Pons (tissue), 1 donor: ENCODE data around the gene MAP4K3.
"Not testable (repeated sequence)": the region's sequence is repeated elsewhere in the genome, so short reads cannot be mapped to it uniquely, and the experiment has no call there.

Source experiments
- DNase-seq: peaks from one replicate; pipeline ENCODE4 v3.0.0-alpha.2; 2016; ENCODE audit warnings: low spot score

The MAP4K3 gene

DNA sequence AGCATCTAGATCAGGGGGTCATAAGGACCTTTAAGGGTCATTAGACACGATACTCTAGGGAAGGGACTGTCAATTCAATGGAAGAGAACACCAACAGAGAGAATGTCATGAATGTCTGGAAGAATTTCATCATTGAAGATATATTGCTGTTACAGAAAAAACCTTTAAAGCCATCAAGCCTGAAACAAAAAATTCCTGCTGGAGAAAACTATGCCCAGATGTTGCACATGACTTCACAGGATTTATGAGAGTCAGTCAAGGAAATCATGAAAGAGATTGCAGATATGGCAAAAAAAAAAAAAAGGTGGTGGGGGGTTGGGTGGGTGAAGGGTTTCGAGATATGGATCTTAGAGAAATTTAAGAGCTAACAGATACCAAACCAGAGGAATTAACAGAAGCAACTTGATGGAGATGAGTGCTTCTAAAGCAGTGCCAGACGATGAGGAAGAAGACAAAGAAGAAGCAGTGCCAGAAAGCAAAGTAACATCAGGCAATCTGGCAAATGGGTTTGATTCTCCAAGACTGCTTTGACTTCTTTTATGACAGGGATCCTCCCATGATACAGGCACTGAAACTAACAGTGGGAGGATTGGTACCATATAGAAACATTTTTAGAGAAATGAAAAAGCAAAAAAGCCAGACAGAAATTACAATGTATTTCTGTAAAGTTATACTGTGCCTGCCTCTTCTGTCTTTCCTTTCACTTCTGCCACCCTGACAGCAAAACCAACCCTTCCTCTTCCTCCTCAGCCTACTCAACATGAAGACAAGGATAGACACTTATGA lies 28.5 kb downstream of the MAP4K3 start:
- peak; percentile 50 for DNase-seq

DNA sequence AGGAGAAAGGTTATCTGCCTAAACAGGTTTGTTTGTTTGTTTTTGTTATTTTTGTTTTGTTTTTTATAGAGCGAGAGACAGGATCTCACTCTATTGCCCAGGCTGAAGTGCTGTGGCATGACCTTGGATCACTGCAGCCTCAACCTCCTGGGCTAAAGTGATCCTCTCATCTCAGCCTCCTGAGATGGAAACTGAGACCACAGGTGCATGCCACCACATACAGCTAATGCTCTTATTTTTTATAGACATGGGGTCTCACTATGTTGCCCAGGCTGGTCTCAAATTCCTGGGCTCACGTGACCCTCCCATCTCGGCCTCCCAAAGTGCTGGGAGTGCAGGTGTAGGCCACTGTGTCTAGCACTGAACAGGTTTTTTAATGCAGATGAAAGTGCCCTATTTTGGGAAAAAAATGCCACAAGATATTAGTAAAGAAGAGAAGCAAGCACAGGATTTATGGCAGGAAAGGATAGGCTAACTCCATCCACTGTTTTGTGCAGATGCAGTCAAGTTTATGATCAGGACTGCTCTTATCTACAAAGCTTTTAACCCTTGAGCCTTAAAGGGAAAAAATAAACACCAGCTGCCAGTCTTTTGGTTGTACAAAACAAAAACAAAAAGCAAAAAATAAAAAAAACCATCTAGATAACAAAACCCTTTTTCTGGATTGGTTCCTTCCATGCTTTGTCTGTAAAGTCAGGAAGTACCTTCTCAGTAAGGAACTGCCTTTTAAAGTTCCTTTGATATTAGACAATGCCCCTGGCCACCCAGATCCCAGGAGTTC lies 29.4 kb downstream of the MAP4K3 start:
- DNase-seq: no peak

DNA sequence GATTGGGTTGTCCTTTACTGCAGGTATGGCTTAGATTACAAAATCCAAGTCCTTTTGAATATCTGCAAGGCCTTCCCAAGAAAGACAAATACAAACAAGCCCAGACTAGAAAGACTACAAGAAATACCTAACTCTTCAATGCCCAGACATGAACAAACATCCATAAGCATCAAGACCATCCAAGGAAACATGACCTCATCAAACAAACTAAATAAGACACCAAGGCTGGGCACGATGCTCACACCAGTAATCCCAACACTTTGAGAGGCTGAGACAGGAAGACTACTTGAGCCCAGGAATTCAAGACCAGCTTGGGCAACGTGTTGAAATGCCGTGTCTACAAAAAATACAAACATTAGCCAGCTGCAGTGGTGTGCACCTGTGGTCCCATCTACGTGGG lies 31.7 kb downstream of the MAP4K3 start:
- no peak for DNase-seq

DNA sequence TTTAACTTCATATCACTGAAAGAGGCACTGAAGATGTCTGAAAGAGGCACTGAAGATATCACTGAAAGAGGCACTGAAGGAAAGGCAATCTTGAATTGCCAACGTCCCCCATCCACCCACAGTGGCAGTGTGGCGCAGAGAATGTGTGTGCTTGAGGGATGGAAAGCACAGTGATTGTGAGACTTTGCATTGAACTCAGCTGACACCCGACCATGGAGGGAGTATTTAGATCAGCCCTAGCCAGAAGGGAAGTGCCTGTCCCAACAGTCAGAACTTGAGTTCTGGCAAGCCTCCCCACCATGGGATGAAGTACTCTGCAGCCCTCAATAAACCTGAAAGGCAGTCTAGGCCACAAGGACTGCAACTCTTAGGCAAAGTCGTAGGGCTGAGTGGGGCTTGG lies 33.8 kb downstream of the MAP4K3 start:
- peak; percentile 22 for DNase-seq

DNA sequence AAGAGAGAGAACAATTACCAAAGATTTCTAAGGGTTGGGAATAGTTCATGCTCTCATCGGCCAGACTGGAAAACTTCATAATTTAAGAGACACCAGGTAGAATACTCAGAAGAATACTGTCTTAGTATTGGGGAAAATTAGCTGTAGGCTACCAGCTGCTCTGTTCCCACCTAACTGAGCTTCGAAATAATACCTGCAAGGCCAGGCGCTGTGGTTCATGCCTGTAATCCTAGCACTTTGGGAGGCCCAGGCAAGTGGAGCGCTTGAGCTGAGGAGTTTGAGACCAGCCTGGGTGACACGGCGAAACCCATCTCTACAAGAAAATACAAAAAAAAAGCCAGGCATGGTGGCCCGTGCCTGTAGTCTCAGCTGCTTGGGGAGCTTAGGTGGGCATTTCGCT lies 35.8 kb downstream of the MAP4K3 start:
- no peak for DNase-seq

DNA sequence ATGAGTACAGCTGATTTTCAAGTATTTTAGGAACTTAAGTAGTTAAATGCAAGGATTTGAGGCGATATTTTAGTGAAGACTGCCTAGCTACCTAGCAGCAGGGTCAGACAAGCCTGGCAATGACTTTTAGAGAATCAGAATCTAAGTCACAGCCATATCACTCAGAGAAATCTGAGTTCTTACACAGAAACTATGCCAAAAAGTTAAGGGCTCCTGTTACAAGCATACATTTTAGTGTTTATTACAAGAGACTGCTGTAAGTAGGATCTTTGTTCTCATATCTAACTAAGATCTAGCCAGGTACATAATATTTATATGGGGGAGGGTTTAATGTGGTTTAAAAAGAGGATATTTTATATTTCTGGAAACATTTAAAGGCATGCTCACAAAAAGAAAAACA lies 37.5 kb downstream of the MAP4K3 start:
- DNase-seq: no peak

DNA sequence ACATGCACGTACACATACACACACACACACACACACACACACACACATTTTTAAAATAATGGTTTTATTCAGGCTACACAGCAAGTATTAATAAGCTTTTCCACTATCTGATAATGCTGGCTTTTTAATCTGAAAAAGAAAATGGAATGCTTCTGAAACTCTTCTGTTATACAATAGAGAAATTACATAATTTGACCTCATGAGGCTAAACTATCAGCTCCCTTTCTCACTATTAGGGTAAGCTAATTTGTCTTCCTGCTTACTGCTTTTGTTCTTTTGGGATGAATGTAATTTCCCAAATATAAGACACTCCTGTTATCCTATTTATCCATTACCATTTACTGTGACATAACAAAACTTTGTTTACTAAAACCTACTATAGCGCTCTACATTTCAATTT lies 41.8 kb downstream of the MAP4K3 start:
- no peak for DNase-seq

DNA sequence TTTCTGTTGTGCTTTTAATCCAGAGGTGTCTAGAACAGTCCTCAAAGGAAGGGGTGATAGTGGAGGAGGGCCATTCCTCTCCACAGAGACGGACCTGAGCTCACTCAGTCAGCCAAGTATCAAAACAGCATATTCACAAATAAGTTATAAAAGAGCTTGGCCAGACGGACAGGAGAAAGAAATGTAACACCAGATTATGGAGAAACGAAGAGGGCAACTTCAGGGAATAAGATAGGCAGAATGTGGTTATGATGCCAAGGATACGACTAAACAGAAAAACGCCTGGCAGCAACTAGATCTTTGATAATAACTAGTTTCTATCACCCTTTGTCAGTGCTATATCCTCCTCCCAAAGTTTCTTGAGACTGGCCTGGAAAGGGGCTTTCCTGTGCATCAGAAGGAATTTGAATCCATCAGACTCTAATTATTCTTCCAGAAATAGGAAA lies 42.5 kb downstream of the MAP4K3 start:
- DNase-seq: no peak

DNA sequence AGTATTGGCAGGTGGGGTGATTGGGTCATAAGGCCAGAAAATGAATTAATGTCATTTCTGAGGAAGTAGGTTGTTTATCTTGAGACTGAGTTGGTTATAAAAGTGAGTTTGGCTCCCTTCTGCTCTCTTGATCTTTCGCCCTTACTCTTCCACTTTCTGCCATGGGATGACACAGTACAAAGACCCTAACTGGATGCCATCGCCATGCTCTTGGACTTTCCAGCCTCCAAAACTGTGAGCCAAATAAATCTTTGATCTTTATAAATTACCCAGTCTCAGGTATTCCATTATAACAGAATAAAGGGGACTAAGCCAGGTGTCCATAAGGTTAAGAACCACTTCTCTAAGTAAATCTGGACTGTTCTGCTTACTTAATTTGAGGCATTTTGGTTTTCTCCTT lies 44.4 kb downstream of the MAP4K3 start:
- DNase-seq: no peak

DNA sequence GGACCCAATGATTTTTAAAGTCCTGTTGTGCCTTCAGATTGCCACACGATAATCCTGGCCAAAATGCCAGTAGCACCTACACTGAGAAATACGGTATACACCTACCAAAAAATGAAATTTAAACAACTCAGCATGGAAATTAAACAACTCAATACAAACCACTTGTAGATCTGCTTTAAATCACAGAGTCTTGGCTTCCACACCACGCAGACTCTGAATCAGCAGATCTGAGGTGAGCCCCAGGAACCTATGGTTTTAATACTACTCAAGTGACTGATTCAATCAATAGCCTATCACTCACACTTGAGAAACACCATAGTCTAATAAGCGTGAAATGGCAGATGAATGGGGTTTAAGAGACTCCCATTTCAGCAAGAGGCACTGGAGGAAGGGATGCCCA lies 46.9 kb downstream of the MAP4K3 start:
- no peak for DNase-seq

DNA sequence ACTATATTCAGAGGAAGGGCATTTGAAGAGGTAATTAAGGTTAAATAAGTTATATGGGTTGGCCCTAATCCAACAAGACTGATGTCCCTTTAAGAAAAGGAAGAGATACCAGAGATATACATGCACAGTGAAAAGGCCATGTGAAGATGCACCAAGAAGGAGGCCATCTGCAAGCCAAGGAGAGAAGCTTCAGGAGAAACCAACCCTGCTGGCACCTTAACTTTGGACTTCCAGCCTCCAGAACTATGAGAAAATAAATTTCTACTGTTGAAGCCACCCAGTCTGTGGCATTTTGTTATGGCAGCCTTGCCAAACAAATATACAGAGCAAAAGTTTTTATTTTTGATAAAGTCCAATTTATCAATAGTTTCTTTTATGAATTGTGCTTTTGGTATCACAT lies 51.0 kb downstream of the MAP4K3 start:
- no peak for DNase-seq

DNA sequence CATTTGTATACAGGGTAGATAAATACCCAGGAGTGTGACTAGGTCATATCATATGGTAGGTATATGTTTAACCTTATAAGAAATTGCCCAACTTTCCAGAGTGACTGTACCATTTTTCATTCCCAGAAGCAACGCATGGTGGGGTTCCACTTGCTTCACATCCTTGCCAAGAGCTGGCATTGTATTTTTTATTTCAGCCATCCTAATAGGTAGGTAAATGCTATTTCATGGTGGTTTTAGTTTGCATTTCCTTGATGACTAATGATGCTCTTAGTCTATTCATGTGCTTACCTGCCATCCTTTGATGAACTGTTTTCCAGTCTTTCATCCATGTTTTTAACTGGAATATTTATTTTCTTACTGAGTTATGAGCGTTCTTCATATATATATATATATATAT lies 51.9 kb downstream of the MAP4K3 start:
- DNase-seq: no peak

DNA sequence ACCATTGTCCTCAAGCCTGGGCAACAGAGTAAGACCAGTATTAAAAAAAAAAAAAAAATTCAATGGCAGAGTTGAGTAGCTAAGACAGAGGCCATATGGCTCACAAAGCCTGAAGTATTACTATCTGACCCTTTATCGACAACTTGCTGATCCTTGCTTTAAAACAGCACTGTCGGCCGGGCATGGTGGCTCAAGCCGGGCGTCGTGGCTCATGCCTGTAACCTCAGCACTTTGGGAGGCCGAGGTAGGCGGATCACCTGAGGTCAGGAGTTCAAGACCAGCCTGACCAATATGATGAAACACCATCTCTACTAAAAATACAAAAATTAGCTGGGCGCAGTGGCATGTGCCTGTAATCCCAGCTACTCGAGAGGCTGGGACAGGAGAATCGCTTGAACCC lies 53.0 kb downstream of the MAP4K3 start:
- not testable (repeated sequence) for DNase-seq

DNA sequence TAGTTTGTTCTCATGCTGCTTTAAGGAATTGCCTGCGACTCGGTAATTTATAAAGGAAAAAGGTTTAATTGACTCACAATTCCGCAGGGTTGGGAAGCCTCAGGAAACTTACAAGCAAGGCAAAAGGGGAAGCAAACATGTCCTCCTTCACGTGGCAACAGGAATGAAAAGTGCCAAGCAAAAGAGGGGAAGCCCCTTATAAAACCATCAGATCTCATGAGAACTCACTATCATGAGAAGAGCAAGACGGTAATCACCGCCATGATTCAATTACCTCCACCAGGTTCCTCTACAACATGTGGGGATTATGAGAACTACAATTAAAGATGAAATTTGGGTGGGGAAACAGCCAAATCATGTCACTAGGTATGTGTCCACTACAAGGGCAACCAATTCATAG lies 53.9 kb downstream of the MAP4K3 start:
- peak; percentile 19 for DNase-seq

DNA sequence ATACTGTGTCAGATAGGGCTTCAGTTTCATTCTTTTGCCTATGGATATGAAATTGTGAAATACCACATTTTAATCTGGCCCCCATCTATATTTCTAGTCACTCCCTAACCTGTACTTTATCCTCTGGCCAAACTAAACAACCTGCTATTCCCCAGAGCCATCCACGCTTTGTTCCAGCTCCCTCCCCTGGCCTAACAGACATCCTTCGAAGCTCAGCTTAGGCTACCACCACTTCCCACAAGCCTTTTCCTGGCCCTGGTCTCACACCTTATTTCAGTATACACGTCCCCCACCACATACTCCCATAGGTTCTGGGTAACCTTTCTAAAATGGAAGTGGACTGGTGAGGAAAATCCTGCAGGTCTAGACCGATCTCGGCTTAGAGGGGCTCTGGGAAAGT lies 55.4 kb downstream of the MAP4K3 start:
- no peak for DNase-seq

DNA sequence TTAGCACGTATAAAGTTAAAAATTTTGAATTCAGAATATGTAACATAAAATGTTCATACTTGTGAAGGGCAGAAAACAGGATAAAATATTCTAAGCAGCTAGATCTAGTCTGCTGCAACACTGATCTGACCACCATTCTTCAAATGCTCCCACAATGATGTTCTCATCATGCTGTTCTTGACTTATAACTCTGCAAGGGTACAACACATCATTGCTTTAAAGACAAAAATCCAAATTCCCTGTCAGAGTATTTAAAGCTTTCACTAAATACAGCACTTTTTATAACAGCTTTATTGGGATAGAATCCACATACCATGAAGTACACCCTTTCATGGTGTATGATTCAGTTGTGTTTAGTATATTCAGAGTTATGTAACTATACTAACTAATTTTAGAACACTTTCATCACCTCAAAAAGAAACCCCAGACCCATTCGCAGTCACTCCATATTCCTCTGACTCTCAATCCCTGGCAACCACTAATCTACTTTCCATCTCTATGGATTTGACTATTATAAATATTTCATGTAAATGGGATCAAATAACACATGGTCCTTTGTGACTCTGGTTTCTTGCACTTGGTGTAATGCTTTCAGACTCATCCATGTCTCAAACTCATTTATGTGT lies 56.4 kb downstream of the MAP4K3 start:
- no peak for DNase-seq

DNA sequence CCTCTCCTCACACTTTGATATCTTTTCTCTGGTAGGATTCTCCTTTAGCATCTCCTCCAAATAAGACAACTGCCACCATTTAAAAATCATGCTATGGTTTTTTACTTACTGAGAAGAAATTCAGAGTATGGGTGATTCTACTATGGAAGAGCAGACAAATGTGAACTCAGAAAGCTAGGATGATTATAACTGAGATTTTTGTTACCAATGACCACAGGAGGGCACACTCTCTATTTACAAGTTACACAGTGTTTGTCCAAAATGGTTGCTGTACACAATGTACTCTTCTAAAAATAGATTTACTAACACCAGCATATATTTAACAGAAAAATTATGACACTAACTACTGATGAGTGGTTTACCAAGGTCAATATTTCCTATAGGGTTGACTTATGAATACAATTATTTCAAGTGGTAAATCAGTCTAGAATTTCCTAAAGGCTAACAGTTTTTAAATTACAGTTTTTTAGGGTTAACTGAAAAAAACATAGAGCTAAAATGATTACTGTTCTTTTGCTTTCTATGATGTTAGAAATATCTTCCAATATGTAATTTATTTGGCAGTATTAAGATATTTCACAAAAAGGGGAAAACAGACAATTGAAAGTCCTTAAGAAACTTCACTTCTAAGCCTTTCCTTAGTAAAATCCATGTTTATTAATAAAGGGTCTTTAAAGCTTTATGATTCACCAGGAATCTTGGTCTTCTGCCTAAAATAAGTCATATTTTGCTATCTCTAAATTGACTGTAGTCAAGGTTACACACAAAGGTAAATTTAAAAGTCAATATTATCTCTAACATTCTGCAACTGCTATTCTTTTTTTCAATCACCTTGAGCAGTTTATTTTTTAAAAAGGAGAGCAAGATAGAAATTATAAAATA lies 57.2 kb downstream of the MAP4K3 start:
- DNase-seq: peak; percentile 91

DNA sequence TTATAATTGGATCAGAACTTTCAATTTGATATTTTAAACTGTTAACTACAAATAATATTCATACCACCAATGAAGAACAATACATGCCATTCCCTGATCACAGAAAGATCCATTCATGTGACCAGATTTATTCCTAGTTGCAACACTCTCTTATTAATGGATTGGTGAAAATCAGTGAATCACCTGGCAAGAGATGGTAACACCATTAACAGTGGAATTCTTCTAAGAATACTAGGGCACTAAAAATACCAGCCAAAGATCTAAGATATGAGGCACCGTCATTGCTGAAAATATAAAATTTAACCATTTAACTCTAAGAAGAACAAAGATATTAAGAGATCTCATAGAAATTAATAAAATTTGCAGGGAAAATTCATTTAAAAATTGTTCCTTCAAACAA lies 58.1 kb downstream of the MAP4K3 start:
- no peak for DNase-seq

DNA sequence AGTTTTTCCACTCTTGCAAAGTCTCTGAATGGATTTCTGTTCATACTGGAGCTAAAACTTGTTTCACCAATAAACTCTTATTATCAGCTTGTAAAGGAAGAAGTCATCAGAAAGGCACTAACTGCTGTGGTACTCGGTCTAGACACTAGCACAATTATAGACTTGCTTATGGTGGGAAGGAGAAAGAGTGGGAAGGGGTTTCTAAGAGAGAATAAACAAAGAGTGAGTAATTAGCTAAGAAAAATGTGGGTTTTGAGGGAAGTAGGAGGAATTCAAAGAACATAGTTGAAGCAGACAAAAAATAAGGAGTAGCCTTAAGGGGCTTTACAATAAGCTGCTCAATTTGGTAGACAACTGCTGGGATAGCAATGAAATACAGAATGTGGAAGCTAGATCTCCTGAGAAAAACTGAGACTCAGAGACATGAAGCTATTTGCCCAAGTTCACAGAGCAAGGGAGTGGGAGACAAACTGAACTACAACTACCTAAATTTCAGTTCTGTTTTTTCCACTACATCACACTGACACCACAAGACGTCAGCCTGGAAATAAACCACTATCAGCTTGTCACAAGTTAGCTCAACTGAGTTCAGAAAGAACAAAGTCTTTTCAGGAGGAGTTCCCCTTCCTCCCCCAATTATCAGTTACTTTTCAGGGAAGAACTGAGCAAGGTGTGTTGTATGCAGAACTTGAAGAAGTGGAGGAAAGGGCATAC lies 59.7 kb downstream of the MAP4K3 start:
- peak; percentile 58 for DNase-seq

DNA sequence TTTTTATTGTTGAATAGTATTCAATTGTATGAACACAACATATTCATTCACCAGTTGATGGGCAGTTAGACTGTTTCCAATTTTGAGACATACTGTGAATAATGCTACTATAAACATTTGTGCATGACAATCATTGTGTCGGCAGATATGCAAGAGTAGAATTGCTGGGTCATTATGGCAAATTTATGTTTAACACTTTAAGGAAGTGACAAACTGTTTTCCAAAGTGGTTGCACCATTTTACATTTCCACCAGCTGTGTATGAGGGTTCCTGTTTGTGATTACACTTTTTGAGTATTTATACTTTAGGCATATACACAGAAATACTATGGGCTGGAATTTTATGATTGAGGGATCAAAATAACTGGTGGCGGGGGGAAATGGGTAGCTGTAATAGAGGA lies 61.2 kb downstream of the MAP4K3 start:
- no peak for DNase-seq

DNA sequence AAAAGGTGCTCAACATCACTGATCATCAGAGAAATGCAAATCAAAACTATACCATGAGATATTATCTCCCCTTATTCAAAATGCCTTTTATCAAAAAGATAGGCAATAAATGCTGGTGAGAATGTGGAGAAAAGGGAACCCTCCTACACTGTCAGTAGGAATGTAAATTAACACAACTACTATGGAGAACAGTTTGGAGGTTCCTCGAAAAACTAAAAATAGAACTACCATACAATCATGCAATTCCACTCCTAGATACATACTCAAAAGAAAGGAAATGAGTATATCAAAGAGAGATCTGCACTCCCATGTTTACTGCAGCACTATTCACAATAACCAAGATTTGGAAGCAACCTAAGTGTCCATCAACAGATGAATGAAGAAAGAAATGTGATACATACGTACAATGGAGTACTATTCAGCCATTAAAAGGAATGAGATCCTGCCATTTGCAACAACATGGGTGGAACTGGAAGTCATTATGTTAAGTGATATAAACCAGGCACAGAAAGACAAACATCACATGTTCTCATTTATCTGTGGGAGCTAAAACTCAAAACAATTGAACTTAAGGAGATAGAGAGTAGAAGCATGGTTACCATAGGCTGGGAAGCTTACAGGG lies 63.8 kb downstream of the MAP4K3 start:
- DNase-seq: no peak
